Measurements from ENCODE around the gene PSMC3IP. TPM values are rescaled to one million over a fixed set of nuclear protein-coding genes. Genes with fewer than 3 reads are reported as not detected.

The PSMC3IP gene
- total RNA-seq, 3 donors from 2014 or later, result 23.5 to 31.0 (median 26.9) TPM

- Mint-ChIP-seq H3K4me3 (no peak overlapping the region), H3K36me3 (ENCODE audit: insufficient read depth) (peaks cover 28% of the 10 kb centered on the region), H3K9me3 (no peaks in the 10 kb centered on the region), H3K4me1 (ENCODE audit: low read depth) (peaks cover 15% of the 10 kb centered on the region), H3K27me3 (ENCODE audit: low read depth) (no peaks in the 10 kb centered on the region)
- DNase-seq (no peak), ATAC-seq (no peak)
Observed at GRCh38 chr17:42573095-42573494, 4.4 kb downstream of the PSMC3IP start.

GRCh38 chr17:42571435-42572225 is 5.9 kb downstream of the PSMC3IP start:
- Mint-ChIP-seq H3K4me1 (ENCODE audit: low read depth) (peaks cover 16% of the 10 kb centered on the region), H3K4me3 (no peak overlapping the region), H3K9me3 (no peaks in the 10 kb centered on the region), H3K27me3 (ENCODE audit: low read depth) (no peaks in the 10 kb centered on the region), H3K36me3 (ENCODE audit: insufficient read depth) (peaks cover 28% of the 10 kb centered on the region)
- DNase-seq, result no peak
- ATAC-seq, result no peak

- no peak for DNase-seq
- Mint-ChIP-seq H3K9me3 (no peaks in the 10 kb centered on the region), H3K4me3 (peak overlapping the region; percentile 96), H3K27me3 (ENCODE audit: low read depth) (no peaks in the 10 kb centered on the region), H3K4me1 (ENCODE audit: low read depth) (peaks cover 22% of the 10 kb centered on the region), H3K36me3 (ENCODE audit: insufficient read depth) (peaks cover 24% of the 10 kb centered on the region)
- ATAC-seq, result no peak
Observed at GRCh38 chr17:42568341-42569111, 9.0 kb downstream of the PSMC3IP start.

- H3K4me3 Mint-ChIP-seq, result peak within 1 kb of the TSS; percentile 96
- no peaks in the 10 kb centered on the region for H3K9me3 Mint-ChIP-seq
- ATAC-seq (peak; percentile 77 to 78), DNase-seq (peak; percentile 89)
- no peaks in the 10 kb centered on the region for H3K27me3 Mint-ChIP-seq (ENCODE audit: low read depth)
- H3K36me3 Mint-ChIP-seq (ENCODE audit: insufficient read depth), result peaks cover 16% of the 10 kb centered on the region
- H3K4me1 Mint-ChIP-seq (ENCODE audit: low read depth), result peaks cover 30% of the 10 kb centered on the region
Observed at GRCh38 chr17:42566883-42567573, 10.5 kb downstream of the PSMC3IP start, which contains the start of gene MLX. MLX (plus strand) TSS chr17:42567100; CDS start chr17:42567125, 25 bp downstream.

GRCh38 chr17:42566215-42566882 is 11.2 kb downstream of the PSMC3IP start:
- no peak for DNase-seq
- ATAC-seq, result no peak
- Mint-ChIP-seq H3K4me1 (ENCODE audit: low read depth) (peaks cover 37% of the 10 kb centered on the region), H3K27me3 (ENCODE audit: low read depth) (no peaks in the 10 kb centered on the region), H3K4me3 (peak overlapping the region; percentile 96), H3K36me3 (ENCODE audit: insufficient read depth) (peaks cover 14% of the 10 kb centered on the region), H3K9me3 (no peaks in the 10 kb centered on the region)

- Mint-ChIP-seq H3K27me3 (ENCODE audit: low read depth) (no peaks in the 10 kb centered on the region), H3K36me3 (ENCODE audit: insufficient read depth) (peaks cover 9% of the 10 kb centered on the region), H3K9me3 (no peaks in the 10 kb centered on the region), H3K4me3 (peak overlapping the region; percentile 96), H3K4me1 (ENCODE audit: low read depth) (peaks cover 38% of the 10 kb centered on the region)
- no peak for DNase-seq
- ATAC-seq, result no peak
Observed at GRCh38 chr17:42565523-42566214, 11.9 kb downstream of the PSMC3IP start.

- Mint-ChIP-seq H3K9me3 (no peaks in the 10 kb centered on the region), H3K27me3 (ENCODE audit: low read depth) (no peaks in the 10 kb centered on the region), H3K36me3 (ENCODE audit: insufficient read depth) (peaks cover 9% of the 10 kb centered on the region), H3K4me1 (ENCODE audit: low read depth) (peaks cover 38% of the 10 kb centered on the region), H3K4me3 (peak overlapping the region; percentile 42)
- no peak for ATAC-seq
- DNase-seq, result no peak
Observed at GRCh38 chr17:42564815-42565522, 12.6 kb downstream of the PSMC3IP start.

- no peak for ATAC-seq
- peaks cover 38% of the 10 kb centered on the region for H3K4me1 Mint-ChIP-seq (ENCODE audit: low read depth)
- no peaks in the 10 kb centered on the region for H3K9me3 Mint-ChIP-seq
- DNase-seq, result no peak
- H3K36me3 Mint-ChIP-seq (ENCODE audit: insufficient read depth), result peaks cover 7% of the 10 kb centered on the region
- H3K27me3 Mint-ChIP-seq (ENCODE audit: low read depth), result no peaks in the 10 kb centered on the region
- H3K4me3 Mint-ChIP-seq, result peak overlapping the region; percentile 91
Observed at GRCh38 chr17:42563950-42564349, 13.6 kb downstream of the PSMC3IP start.

- no peak for DNase-seq
- Mint-ChIP-seq H3K27me3 (ENCODE audit: low read depth) (no peaks in the 10 kb centered on the region), H3K36me3 (ENCODE audit: insufficient read depth) (peaks cover 5% of the 10 kb centered on the region), H3K4me3 (peak overlapping the region; percentile 91), H3K4me1 (ENCODE audit: low read depth) (peaks cover 36% of the 10 kb centered on the region), H3K9me3 (no peaks in the 10 kb centered on the region)
- ATAC-seq, result no peak
Observed at GRCh38 chr17:42563543-42563942, 14.0 kb downstream of the PSMC3IP start.

- H3K4me1 Mint-ChIP-seq (ENCODE audit: low read depth), result peaks cover 35% of the 10 kb centered on the region
- DNase-seq, result no peak
- no peaks in the 10 kb centered on the region for H3K27me3 Mint-ChIP-seq (ENCODE audit: low read depth)
- H3K36me3 Mint-ChIP-seq (ENCODE audit: insufficient read depth), result peaks cover 5% of the 10 kb centered on the region
- no peak for ATAC-seq
- H3K4me3 Mint-ChIP-seq, result peak overlapping the region; percentile 91
- no peaks in the 10 kb centered on the region for H3K9me3 Mint-ChIP-seq
Observed at GRCh38 chr17:42563143-42563509, 14.4 kb downstream of the PSMC3IP start.

GRCh38 chr17:42562388-42563142 is 15.0 kb downstream of the PSMC3IP start:
- Mint-ChIP-seq H3K36me3 (ENCODE audit: insufficient read depth) (peaks cover 2% of the 10 kb centered on the region), H3K9me3 (no peaks in the 10 kb centered on the region), H3K4me3 (peak overlapping the region; percentile 91), H3K27me3 (ENCODE audit: low read depth) (no peaks in the 10 kb centered on the region), H3K4me1 (ENCODE audit: low read depth) (peaks cover 31% of the 10 kb centered on the region)
- no peak for DNase-seq
- ATAC-seq, result peak; percentile 16 to 19

GRCh38 chr17:42561897-42562387 is 15.6 kb downstream of the PSMC3IP start, which contains the start of gene COASY:
COASY (plus strand) TSS chr17:42562148; CDS start chr17:42562623, 475 bp downstream.
- DNase-seq (peak; percentile 88), ATAC-seq (peak; percentile 70 to 72)
- no peaks in the 10 kb centered on the region for H3K9me3 Mint-ChIP-seq
- H3K4me1 Mint-ChIP-seq (ENCODE audit: low read depth), result peaks cover 32% of the 10 kb centered on the region
- peaks cover 2% of the 10 kb centered on the region for H3K36me3 Mint-ChIP-seq (ENCODE audit: insufficient read depth)
- H3K4me3 Mint-ChIP-seq, result peak within 1 kb of the TSS; percentile 91
- no peaks in the 10 kb centered on the region for H3K27me3 Mint-ChIP-seq (ENCODE audit: low read depth)

Measured in activated T-cell treated with anti-CD3 and anti-CD28 coated beads, Interleukin-2, amount 50 U/mL, for 4 hours (primary cell).